ENCODE measurements around the gene DHX9.

DHX9 gene

GRCh38 chr1:182841368-182841988 lies 2.3 kb downstream of the DHX9 start:
- peak overlapping the region; percentile 92 for H3K4me3 ChIP-seq (ENCODE audit: low read depth, low read length)
- H3K4me1 ChIP-seq (ENCODE audit: control insufficient read depth, insufficient read depth, low read length, unreplicated experiment): peaks cover 25% of the 10 kb centered on the region
- H2AFZ ChIP-seq (ENCODE audit: low read length, unreplicated experiment): no peak overlapping the region
- no peak overlapping the region for H3K27ac ChIP-seq (ENCODE audit: low read depth, low read length)
- peaks cover 34% of the 10 kb centered on the region for H3K36me3 ChIP-seq (ENCODE audit: insufficient read depth, low read length)
- H3K79me2 ChIP-seq (ENCODE audit: control insufficient read depth, insufficient read depth, low read length, unreplicated experiment): peaks cover 70% of the 10 kb centered on the region
- no peaks in the 10 kb centered on the region for H3K27me3 ChIP-seq (ENCODE audit: insufficient read depth, low read length)

- Histone ChIP-seq H2AFZ (ENCODE audit: low read length, unreplicated experiment) (no peak overlapping the region), H3K4me3 (ENCODE audit: low read depth, low read length) (peak overlapping the region; percentile 92), H3K36me3 (ENCODE audit: insufficient read depth, low read length) (peaks cover 39% of the 10 kb centered on the region), H3K4me1 (ENCODE audit: control insufficient read depth, insufficient read depth, low read length, unreplicated experiment) (peaks cover 25% of the 10 kb centered on the region), H3K27ac (ENCODE audit: low read depth, low read length) (no peak overlapping the region), H3K79me2 (ENCODE audit: control insufficient read depth, insufficient read depth, low read length, unreplicated experiment) (peaks cover 78% of the 10 kb centered on the region), H3K27me3 (ENCODE audit: insufficient read depth, low read length) (no peaks in the 10 kb centered on the region)
Observed at GRCh38 chr1:182842265-182842664, 3.1 kb downstream of the DHX9 start.

GRCh38 chr1:182845379-182845778 lies 6.2 kb downstream of the DHX9 start:
- peaks cover 65% of the 10 kb centered on the region for H3K36me3 ChIP-seq (ENCODE audit: insufficient read depth, low read length)

GRCh38 chr1:182845894-182846293 lies 6.7 kb downstream of the DHX9 start:
- no peak overlapping the region for H3K27ac ChIP-seq (ENCODE audit: low read depth, low read length)
- peaks cover 21% of the 10 kb centered on the region for H3K4me1 ChIP-seq (ENCODE audit: control insufficient read depth, insufficient read depth, low read length, unreplicated experiment)
- H3K4me3 ChIP-seq (ENCODE audit: low read depth, low read length): no peak overlapping the region
- peaks cover 98% of the 10 kb centered on the region for H3K79me2 ChIP-seq (ENCODE audit: control insufficient read depth, insufficient read depth, low read length, unreplicated experiment)
- H3K36me3 ChIP-seq (ENCODE audit: insufficient read depth, low read length): peaks cover 64% of the 10 kb centered on the region
- H2AFZ ChIP-seq (ENCODE audit: low read length, unreplicated experiment): no peak overlapping the region
- no peaks in the 10 kb centered on the region for H3K27me3 ChIP-seq (ENCODE audit: insufficient read depth, low read length)

More at GRCh38 chr1:182845379-182845778, 6.2 kb downstream of the DHX9 start:
- H3K27me3 ChIP-seq (ENCODE audit: insufficient read depth, low read length): no peaks in the 10 kb centered on the region
- H3K79me2 ChIP-seq (ENCODE audit: control insufficient read depth, insufficient read depth, low read length, unreplicated experiment): peaks cover 99% of the 10 kb centered on the region
- no peak overlapping the region for H3K4me3 ChIP-seq (ENCODE audit: low read depth, low read length)
- peaks cover 25% of the 10 kb centered on the region for H3K4me1 ChIP-seq (ENCODE audit: control insufficient read depth, insufficient read depth, low read length, unreplicated experiment)
- no peak overlapping the region for H2AFZ ChIP-seq (ENCODE audit: low read length, unreplicated experiment)
- H3K27ac ChIP-seq (ENCODE audit: low read depth, low read length): no peak overlapping the region

- no peak overlapping the region for H3K27ac ChIP-seq (ENCODE audit: low read depth, low read length)
- peaks cover 97% of the 10 kb centered on the region for H3K79me2 ChIP-seq (ENCODE audit: control insufficient read depth, insufficient read depth, low read length, unreplicated experiment)
- H3K36me3 ChIP-seq (ENCODE audit: insufficient read depth, low read length): peaks cover 76% of the 10 kb centered on the region
- H2AFZ ChIP-seq (ENCODE audit: low read length, unreplicated experiment): no peak overlapping the region
- peaks cover 11% of the 10 kb centered on the region for H3K4me1 ChIP-seq (ENCODE audit: control insufficient read depth, insufficient read depth, low read length, unreplicated experiment)
- no peaks in the 10 kb centered on the region for H3K27me3 ChIP-seq (ENCODE audit: insufficient read depth, low read length)
- no peak overlapping the region for H3K4me3 ChIP-seq (ENCODE audit: low read depth, low read length)
Observed at GRCh38 chr1:182847105-182847504, 8.0 kb downstream of the DHX9 start.

- no peaks in the 10 kb centered on the region for H3K27me3 ChIP-seq (ENCODE audit: insufficient read depth, low read length)
- H3K79me2 ChIP-seq (ENCODE audit: control insufficient read depth, insufficient read depth, low read length, unreplicated experiment): peaks cover 93% of the 10 kb centered on the region
- H3K4me1 ChIP-seq (ENCODE audit: control insufficient read depth, insufficient read depth, low read length, unreplicated experiment): no peaks in the 10 kb centered on the region
- H2AFZ ChIP-seq (ENCODE audit: low read length, unreplicated experiment): no peak overlapping the region
- peaks cover 77% of the 10 kb centered on the region for H3K36me3 ChIP-seq (ENCODE audit: insufficient read depth, low read length)
- H3K27ac ChIP-seq (ENCODE audit: low read depth, low read length): no peak overlapping the region
- H3K4me3 ChIP-seq (ENCODE audit: low read depth, low read length): no peak overlapping the region
Observed at GRCh38 chr1:182848736-182849135, 9.6 kb downstream of the DHX9 start.

- Histone ChIP-seq H3K79me2 (ENCODE audit: control insufficient read depth, insufficient read depth, low read length, unreplicated experiment) (peaks cover 89% of the 10 kb centered on the region), H3K27me3 (ENCODE audit: insufficient read depth, low read length) (no peaks in the 10 kb centered on the region), H3K4me3 (ENCODE audit: low read depth, low read length) (no peak overlapping the region)
Observed at GRCh38 chr1:182850319-182850718, 11.2 kb downstream of the DHX9 start.

GRCh38 chr1:182851825-182852224 lies 12.7 kb downstream of the DHX9 start:
- peaks cover 81% of the 10 kb centered on the region for H3K79me2 ChIP-seq (ENCODE audit: control insufficient read depth, insufficient read depth, low read length, unreplicated experiment)
- no peaks in the 10 kb centered on the region for H3K27me3 ChIP-seq (ENCODE audit: insufficient read depth, low read length)

More at GRCh38 chr1:182850319-182850718, 11.2 kb downstream of the DHX9 start:
- Histone ChIP-seq H2AFZ (ENCODE audit: low read length, unreplicated experiment) (no peak overlapping the region), H3K4me1 (ENCODE audit: control insufficient read depth, insufficient read depth, low read length, unreplicated experiment) (no peaks in the 10 kb centered on the region), H3K36me3 (ENCODE audit: insufficient read depth, low read length) (peaks cover 82% of the 10 kb centered on the region), H3K27ac (ENCODE audit: low read depth, low read length) (no peak overlapping the region)

GRCh38 chr1:182855911-182856310 lies 16.8 kb downstream of the DHX9 start:
- H3K4me1 ChIP-seq (ENCODE audit: control insufficient read depth, insufficient read depth, low read length, unreplicated experiment): no peaks in the 10 kb centered on the region
- no peak overlapping the region for H3K27ac ChIP-seq (ENCODE audit: low read depth, low read length)
- no peak overlapping the region for H3K4me3 ChIP-seq (ENCODE audit: low read depth, low read length)
- H2AFZ ChIP-seq (ENCODE audit: low read length, unreplicated experiment): no peak overlapping the region
- peaks cover 92% of the 10 kb centered on the region for H3K36me3 ChIP-seq (ENCODE audit: insufficient read depth, low read length)
- no peaks in the 10 kb centered on the region for H3K27me3 ChIP-seq (ENCODE audit: insufficient read depth, low read length)
- H3K79me2 ChIP-seq (ENCODE audit: control insufficient read depth, insufficient read depth, low read length, unreplicated experiment): peaks cover 74% of the 10 kb centered on the region

More at GRCh38 chr1:182851825-182852224, 12.7 kb downstream of the DHX9 start:
- no peak overlapping the region for H3K27ac ChIP-seq (ENCODE audit: low read depth, low read length)
- H2AFZ ChIP-seq (ENCODE audit: low read length, unreplicated experiment): no peak overlapping the region
- no peaks in the 10 kb centered on the region for H3K4me1 ChIP-seq (ENCODE audit: control insufficient read depth, insufficient read depth, low read length, unreplicated experiment)
- H3K4me3 ChIP-seq (ENCODE audit: low read depth, low read length): no peak overlapping the region
- H3K36me3 ChIP-seq (ENCODE audit: insufficient read depth, low read length): peaks cover 88% of the 10 kb centered on the region

GRCh38 chr1:182857212-182857611 lies 18.1 kb downstream of the DHX9 start:
- Histone ChIP-seq H3K4me1 (ENCODE audit: control insufficient read depth, insufficient read depth, low read length, unreplicated experiment) (no peaks in the 10 kb centered on the region), H3K27me3 (ENCODE audit: insufficient read depth, low read length) (no peaks in the 10 kb centered on the region), H3K36me3 (ENCODE audit: insufficient read depth, low read length) (peaks cover 91% of the 10 kb centered on the region), H3K4me3 (ENCODE audit: low read depth, low read length) (no peak overlapping the region), H2AFZ (ENCODE audit: low read length, unreplicated experiment) (no peak overlapping the region), H3K79me2 (ENCODE audit: control insufficient read depth, insufficient read depth, low read length, unreplicated experiment) (peaks cover 69% of the 10 kb centered on the region), H3K27ac (ENCODE audit: low read depth, low read length) (no peak overlapping the region)

GRCh38 chr1:182860658-182861057 lies 21.5 kb downstream of the DHX9 start:
- H3K4me1 ChIP-seq (ENCODE audit: control insufficient read depth, insufficient read depth, low read length, unreplicated experiment): no peaks in the 10 kb centered on the region
- H3K4me3 ChIP-seq (ENCODE audit: low read depth, low read length): no peak overlapping the region
- no peaks in the 10 kb centered on the region for H3K27me3 ChIP-seq (ENCODE audit: insufficient read depth, low read length)
- no peak overlapping the region for H2AFZ ChIP-seq (ENCODE audit: low read length, unreplicated experiment)
- H3K79me2 ChIP-seq (ENCODE audit: control insufficient read depth, insufficient read depth, low read length, unreplicated experiment): peaks cover 64% of the 10 kb centered on the region
- H3K36me3 ChIP-seq (ENCODE audit: insufficient read depth, low read length): peaks cover 92% of the 10 kb centered on the region
- H3K27ac ChIP-seq (ENCODE audit: low read depth, low read length): no peak overlapping the region

All from ACC112 (cell line).